Cortex of kidney (tissue), 1 donor: ENCODE data around the gene EXD3.

Experiments used
- DNase-seq: peaks from one replicate; lab custom pipeline; 2025; lab: John Stamatoyannopoulos, UW

Gene EXD3

GRCh38 chr9:137432687-137433348 is 9.9 kb upstream of the EXD3 start:
- no peak for DNase-seq

DNA sequence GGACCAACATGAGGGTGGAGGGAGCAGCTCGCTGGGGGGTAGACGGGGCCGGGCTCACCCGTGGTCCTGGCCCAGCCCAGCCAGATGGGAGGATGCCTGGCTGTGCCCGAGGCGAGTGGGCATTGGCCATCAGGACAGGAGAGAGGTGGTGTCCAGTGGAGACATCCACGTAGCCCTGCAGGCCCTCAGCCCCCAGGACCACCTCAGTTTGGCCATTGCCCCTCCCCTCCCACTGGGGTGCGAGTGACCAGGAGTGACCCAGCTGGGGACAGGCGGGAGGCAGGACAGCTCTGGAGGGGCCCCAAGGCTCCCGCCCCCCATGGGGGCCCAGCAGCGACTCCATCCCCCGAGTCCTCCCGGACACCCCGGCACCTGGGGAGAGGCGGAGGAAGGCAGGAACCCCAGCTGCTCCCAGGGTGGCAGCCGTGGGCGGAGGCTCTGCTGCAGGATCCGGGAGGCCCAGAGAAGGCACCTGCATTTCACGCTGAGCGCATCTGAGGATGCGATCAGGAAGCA is 8.5 kb upstream of the EXD3 start:
- DNase-seq, result no peak

- no peak for DNase-seq
Observed at GRCh38 chr9:137430723-137431415, 7.9 kb upstream of the EXD3 start.

DNA sequence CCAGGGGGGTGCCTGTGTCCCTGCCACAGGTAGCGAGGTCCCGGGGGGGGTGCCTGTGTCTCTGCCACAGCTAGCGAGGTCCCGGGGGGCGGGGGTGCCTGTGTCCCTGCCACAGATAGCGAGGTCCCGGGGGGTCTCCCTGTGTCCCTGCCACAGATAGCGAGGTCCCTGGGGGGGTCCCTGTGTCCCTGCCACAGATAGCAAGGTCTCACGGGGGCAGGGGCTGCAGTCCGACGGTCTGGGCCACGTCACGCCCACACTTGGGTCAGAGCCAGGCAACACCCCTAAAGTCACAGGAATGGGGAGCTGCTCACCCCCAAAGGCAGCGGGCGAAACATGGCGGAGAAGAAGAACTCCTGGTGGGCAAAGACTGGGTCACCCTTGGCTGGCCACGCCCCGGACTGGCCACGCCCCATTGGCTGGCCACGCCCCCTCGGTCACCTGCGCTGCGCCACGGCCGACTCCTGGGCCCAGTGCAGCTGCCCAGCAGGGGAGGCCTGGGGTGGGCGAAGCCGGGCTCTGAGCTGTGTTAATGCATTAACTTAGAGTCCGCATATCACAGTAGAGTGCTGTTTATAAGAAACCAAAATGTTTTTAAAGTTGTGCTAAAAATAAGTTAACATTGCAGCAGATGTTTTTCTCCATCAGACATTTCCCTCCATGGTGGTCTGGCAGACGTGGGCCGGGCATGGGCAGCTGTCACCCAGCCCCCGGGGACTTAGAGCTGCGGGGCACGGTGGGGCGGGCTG is 7.2 kb upstream of the EXD3 start:
- no peak for DNase-seq

GRCh38 chr9:137429546-137429890 is 6.6 kb upstream of the EXD3 start:
- no peak for DNase-seq

DNA sequence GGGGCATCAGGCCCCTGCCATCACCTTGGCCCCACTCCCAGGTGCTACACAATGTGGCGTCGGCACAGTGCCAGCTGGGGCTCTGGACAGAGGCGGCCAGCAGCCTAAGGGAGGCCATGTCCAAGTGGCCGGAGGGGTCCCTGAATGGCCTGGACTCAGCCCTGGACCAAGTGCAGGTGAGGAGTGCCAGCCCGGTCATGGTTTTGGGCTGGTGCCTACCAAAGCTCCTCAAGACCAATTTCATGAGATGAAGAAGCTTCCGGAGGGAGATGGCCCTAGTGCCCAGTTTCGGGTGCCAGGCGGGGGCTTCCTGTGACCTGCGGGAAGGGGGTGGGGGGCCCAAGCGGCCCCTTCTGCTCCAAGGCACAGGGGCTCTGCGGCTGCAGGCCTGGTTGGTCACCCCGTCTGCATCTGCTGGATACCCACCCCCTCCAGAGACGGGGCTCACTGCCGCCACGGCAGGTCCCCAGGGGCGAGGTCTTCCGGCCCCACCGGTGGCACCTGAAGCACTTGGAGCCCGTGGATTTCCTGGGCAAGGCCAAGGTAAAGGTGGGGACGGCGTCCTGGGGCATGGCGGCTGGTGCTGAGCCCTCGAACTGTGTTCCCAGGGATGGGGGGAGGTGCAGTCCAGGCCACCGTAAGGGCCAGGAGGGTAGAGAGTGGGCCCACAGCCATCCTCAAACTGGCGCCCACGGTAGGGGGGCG is 6.0 kb upstream of the EXD3 start:
- no peak for DNase-seq

DNA sequence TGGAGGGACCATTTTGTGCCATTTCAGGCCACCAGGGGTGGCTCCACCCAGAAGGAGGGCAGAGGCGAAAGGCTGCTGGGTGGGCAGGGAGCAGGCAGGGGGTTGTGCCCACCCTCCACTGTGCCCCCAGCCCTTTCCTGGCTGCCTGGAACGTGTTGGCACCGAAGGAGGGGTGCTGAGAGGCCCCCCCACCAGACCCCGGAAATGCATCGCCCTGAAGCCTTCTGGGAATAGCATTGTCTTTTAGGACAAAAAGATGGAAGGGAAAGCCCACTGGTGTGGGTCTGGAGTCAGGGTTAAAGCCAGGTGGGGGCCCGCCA is 5.3 kb upstream of the EXD3 start:
- no peak for DNase-seq

- no peak for DNase-seq
Observed at GRCh38 chr9:137427454-137428310, 4.7 kb upstream of the EXD3 start.

DNA sequence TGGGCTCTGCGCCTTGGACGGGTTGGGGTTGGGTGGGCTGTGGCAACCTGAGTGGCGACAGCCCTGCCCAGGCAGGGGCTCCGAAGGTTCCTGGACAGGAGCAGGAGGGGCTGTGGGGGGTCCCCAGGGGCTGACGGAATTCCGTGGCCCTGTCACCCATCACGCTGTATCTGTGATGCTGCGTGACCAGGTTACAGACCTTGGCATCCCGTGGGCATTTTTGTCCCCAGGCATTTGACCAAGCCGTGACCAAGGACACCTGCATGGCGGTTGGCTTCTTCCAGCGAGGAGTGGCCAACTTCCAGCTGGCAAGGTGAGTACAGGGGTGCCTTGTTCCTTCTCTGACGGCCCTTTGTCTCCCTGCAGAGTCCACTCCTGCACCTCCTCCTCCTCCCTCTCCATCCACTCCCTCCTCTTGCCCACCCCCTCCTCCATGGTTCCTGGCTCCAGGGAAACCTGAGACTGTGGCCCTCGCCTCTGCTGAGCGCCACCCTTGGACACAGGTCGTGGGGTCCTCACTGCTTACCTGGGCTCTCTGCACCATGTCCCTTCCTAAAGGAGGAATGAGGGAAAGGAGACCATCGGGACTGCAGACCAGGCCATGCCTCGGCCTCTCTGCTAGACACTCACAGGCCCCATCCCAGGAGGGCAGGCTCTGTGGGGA is 3.2 kb upstream of the EXD3 start:
- DNase-seq, result no peak

GRCh38 chr9:137423514-137424291 is 741 bp upstream of the EXD3 start:
- no peak for DNase-seq

DNA sequence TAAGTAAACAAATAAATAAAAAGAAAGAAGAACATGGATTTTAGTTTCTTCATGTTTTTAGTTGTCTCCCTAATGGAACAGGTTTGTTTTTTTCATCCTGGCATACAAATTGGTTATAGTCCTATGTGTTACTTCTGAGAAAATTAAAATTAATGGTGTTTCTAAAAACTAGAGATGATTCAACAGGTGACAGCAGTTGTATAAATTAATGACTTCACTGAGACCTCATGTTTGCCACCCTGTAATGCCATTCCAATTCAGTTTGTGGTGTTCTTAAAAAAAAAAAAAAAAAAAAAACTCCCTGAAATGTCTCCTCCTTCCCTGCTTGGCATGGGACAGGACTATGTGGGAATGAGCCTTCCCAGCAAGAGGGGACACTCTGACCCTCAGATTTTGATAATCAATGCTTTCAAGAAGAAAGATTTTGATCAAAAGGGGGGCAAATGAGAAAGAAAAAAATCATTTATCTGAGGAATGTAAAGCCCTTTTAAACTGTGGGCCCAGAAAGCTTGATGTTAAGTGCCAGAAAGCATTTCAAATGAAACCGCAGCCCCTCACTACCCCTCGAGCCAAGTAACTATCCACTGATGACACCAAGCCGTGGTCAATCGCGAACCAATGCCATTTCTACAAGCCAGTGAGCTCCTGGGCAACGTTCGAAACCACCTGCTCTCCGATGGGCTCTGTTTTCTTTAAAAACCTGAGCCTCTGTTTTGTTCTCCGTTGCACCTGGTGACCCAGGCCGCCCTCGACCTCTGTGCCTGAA is 941 bp downstream of the EXD3 start:
- no peak for DNase-seq

- DNase-seq, result no peak
Observed at GRCh38 chr9:137417161-137418021, 5.6 kb downstream of the EXD3 start.

DNA sequence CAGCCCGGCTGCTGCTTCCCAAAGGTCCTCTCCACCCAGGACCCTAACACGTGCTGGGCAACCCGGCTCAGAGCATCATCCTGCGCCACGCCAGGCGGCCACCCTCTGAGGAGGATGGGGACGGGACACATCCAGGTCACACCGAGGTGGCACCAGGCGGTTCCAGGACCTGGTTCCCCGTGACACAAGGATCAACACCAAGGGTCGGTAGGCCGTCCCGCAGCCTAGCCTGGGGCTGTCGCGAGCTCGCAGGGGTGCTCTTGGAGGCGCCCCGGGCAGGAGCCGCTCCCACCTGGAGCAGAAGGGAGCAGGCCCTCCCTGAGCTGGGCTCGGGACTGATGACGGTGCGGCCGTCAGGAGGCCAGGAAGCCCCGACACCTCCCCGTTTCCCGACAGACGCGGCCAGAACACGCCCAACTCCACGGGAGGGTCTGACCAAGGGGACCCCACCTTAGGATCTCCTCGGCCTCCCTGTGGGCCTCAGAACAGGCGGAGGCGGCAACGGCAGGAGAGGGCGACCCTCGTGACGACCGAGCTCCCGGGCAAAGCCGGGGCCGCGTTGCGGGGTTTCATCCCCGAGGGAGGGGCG is 6.3 kb downstream of the EXD3 start:
- DNase-seq, result no peak

DNA sequence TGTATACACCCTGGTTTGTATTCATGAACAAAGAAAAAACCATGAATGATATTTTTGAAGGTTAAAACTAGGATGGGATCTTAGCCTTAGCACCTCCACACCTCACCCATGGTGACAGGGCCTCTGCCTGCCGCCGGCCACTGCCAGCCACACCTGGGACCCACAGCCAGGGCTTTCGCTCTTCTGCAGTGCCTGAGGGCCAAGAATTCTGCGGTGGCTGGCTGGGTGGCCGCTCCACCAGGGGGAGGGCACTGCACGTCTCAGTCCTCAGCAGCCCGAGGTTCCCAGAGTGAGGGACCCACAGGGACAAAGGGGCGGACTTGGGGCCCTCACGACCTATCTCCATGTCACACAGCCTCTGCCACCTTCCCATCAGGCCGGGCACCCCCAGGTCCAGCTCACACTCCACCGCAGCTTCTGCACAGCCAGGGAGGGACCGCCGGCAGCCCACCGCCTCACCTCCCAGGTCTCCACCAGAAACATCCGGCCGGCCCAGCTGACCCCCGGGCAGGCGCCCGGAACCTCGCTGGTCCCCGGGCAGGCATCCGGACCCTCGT is 6.9 kb downstream of the EXD3 start:
- no peak for DNase-seq

GRCh38 chr9:137415451-137415850 is 7.5 kb downstream of the EXD3 start:
- DNase-seq, result no peak

DNA sequence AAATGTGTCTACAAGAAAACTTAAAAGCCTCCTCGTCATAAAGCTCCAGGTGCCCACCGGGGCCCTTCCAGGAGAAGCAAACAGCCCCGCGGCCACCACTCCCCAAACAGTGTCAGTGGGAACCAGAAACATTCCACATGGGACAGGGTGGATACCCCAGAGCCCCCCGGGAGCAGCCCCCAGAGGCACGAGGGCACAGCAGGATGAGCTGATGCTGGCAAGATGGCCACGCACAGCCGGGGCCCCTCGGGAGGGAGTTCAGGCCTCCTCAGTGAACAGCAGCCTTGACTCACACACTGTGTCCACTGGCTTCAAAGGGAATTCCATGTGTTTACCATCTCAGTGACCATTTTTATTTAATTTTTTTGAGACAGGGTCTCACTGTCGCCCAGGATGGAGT is 10.5 kb downstream of the EXD3 start:
- DNase-seq, result no peak

DNA sequence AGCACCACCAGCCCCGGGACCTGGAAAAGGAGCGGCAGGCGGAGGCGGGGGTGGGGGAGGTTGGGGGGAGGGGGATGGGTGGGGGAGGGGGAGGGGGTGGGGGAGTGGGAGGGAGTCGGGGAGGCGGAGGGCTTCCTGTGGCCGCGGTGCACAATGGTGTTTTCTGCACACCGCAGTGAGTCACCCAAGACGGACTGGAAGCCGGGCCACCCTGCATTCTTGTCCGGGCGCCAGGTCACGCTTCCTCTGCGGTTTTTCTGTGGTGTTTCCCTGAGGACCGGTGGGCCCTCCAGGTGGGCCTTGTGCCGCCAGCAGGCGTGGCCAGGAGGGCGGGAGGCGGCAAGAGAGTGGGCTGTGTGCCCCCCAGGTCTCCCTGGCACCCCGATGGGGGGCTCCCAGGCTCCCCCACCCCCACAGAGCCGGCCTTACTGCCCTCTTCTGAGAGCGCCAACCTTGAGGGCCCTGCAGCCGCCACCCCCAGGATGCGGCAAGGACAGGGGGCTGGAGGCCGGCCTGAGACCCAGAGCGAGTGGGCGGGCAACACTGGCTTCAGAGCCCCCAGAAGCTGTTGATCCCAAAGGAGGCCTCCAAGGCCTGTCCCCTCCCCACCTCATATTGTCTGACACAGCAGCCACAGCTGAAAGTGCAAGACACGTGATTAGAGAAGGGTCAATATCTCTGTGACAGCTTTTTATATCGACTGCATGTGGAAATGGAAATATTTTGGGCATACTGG is 11.1 kb downstream of the EXD3 start:
- no peak for DNase-seq
